Midbrain (tissue), 1 donor: Measurements from ENCODE around the gene FLG.
"Not testable (repeated sequence)": the region's sequence is repeated elsewhere in the genome, so short reads cannot be mapped to it uniquely, and the experiment has no call there.

Experiments used
- DNase-seq: peaks from one replicate; lab custom pipeline; 2025; lab: John Stamatoyannopoulos, UW

The FLG gene

DNA sequence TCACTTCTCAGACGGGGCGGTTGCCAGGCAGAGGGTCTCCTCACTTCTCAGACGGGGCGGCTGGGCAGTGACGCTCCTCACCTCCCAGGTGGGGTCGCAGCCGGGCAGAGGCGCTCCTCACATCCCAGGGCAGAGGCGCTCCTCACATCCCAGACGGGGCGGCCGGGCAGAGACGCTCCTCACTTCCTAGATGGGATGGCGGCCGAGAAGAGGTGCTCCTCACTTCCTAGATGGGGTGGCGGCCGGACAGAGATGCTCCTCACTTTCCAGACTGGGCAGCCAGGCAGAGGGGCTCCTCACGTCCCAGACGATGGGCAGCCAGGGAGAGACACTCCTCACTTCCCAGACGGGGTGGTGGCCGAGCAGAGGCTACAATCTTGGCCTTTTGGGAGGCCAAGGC, 68.6 kb downstream of the FLG start:
- not testable (repeated sequence) for DNase-seq
